ENCODE measurements around the gene RBX1.

RBX1 gene

GRCh38 chr22:40967111-40967760 lies 16.1 kb downstream of the RBX1 start:
- Histone ChIP-seq H3K4me2 (no peak overlapping the region), H3K9ac (no peak overlapping the region)
- TF ChIP-seq Cebpa-rat (IDR thresholded peaks at IDR 0.05): no peak

GRCh38 chr22:40972587-40972986 lies 21.4 kb downstream of the RBX1 start:
- H3K9me3 ChIP-seq: no peaks in the 10 kb centered on the region
- no peak overlapping the region for H3K4me3 ChIP-seq
- no peak overlapping the region for H3K9ac ChIP-seq
- H3K36me3 ChIP-seq: peaks cover 59% of the 10 kb centered on the region
- no peaks in the 10 kb centered on the region for H4K20me1 ChIP-seq
- no peak for TF ChIP-seq Cebpa-rat (IDR thresholded peaks at IDR 0.05)
- H3K4me1 ChIP-seq: no peaks in the 10 kb centered on the region
- no peak overlapping the region for H3K4me2 ChIP-seq
- H3K27me3 ChIP-seq: no peaks in the 10 kb centered on the region
- no peak overlapping the region for H3K27ac ChIP-seq

More at GRCh38 chr22:40967111-40967760, 16.1 kb downstream of the RBX1 start:
- Histone ChIP-seq H3K9me3 (no peaks in the 10 kb centered on the region), H3K27ac (0 out of 2 replicates have a peak overlapping the region, but pooled peaks have one; percentile 2), H3K36me3 (peaks cover 94% of the 10 kb centered on the region), H4K20me1 (peaks cover under 1% of the 10 kb centered on the region), H3K4me3 (no peak overlapping the region), H3K27me3 (no peaks in the 10 kb centered on the region), H3K4me1 (peaks cover 20% of the 10 kb centered on the region)

DNA sequence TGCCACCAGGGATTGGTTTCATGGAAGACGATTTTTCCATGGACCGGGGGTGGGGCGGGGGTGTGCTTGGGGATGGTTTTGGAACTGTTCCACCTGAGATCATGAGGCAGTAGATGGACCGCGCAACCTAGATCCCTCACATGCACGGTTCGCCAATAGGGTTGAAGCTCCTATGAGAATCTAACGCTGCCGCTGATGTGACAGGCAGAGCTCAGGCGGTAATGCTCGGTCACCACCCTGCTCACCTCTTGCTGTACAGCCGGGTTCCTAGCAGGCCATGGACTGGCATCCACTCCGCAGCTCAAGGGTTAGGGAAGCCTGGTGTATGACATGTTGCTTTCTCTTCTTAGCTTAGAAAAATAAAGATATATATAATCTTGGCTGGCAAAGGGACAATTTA lies 22.0 kb downstream of the RBX1 start:
- H3K9ac ChIP-seq: no peak overlapping the region

DNA sequence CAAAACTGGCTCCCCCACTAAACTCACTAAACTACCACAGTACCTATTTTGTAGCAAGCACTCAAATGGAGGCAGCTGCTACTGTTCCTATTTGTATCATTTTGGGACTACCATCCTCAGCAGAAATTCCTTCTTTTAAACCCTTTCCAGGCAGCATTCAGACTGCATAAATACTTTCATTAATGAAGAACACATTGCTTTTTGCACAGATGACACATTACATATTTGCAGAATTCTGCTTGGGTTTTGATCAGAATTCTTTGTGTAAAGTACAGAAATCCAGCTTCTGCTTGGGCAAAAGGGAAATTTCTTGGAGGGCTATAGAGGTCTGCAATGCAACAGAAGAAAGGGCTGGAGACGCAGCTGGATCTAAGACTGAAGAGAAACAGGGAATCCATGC lies 24.2 kb downstream of the RBX1 start:
- no peaks in the 10 kb centered on the region for H3K4me1 ChIP-seq
- no peak overlapping the region for H3K27ac ChIP-seq
- H3K4me2 ChIP-seq: no peak overlapping the region
- H3K9me3 ChIP-seq: no peaks in the 10 kb centered on the region
- H3K27me3 ChIP-seq: no peaks in the 10 kb centered on the region
- H3K9ac ChIP-seq: no peak overlapping the region
- TF ChIP-seq Cebpa-rat (IDR thresholded peaks at IDR 0.05): no peak
- H3K4me3 ChIP-seq: no peak overlapping the region
- H3K36me3 ChIP-seq: peaks cover 31% of the 10 kb centered on the region
- no peaks in the 10 kb centered on the region for H4K20me1 ChIP-seq

More for the DNA sequence above, 22.0 kb downstream of the RBX1 start:
- H3K4me1 ChIP-seq: no peaks in the 10 kb centered on the region
- no peaks in the 10 kb centered on the region for H4K20me1 ChIP-seq
- H3K9me3 ChIP-seq: no peaks in the 10 kb centered on the region
- no peak overlapping the region for H3K4me2 ChIP-seq
- H3K36me3 ChIP-seq: peaks cover 53% of the 10 kb centered on the region
- TF ChIP-seq Cebpa-rat (IDR thresholded peaks at IDR 0.05): no peak
- no peaks in the 10 kb centered on the region for H3K27me3 ChIP-seq
- no peak overlapping the region for H3K27ac ChIP-seq
- H3K4me3 ChIP-seq: no peak overlapping the region

GRCh38 chr22:40976866-40977700 lies 25.9 kb downstream of the RBX1 start:
- Histone ChIP-seq H3K36me3 (peaks cover 16% of the 10 kb centered on the region), H3K9me3 (no peaks in the 10 kb centered on the region), H3K4me2 (no peak overlapping the region), H3K27ac (no peak overlapping the region), H3K4me1 (peaks cover 3% of the 10 kb centered on the region), H4K20me1 (no peaks in the 10 kb centered on the region), H3K27me3 (no peaks in the 10 kb centered on the region), H3K9ac (no peak overlapping the region), H3K4me3 (no peak overlapping the region)
- no peak for TF ChIP-seq Cebpa-rat (IDR thresholded peaks at IDR 0.05)

- Histone ChIP-seq H4K20me1 (no peaks in the 10 kb centered on the region), H3K4me2 (no peak overlapping the region)
- no peak for TF ChIP-seq Cebpa-rat (IDR thresholded peaks at IDR 0.05)
Measured at GRCh38 chr22:40979198-40979597, 28.0 kb downstream of the RBX1 start.

GRCh38 chr22:40979871-40980270 lies 28.7 kb downstream of the RBX1 start:
- H3K27me3 ChIP-seq: no peaks in the 10 kb centered on the region
- no peak overlapping the region for H3K27ac ChIP-seq
- no peaks in the 10 kb centered on the region for H4K20me1 ChIP-seq
- peaks cover 18% of the 10 kb centered on the region for H3K4me1 ChIP-seq
- H3K4me2 ChIP-seq: no peak overlapping the region
- TF ChIP-seq Cebpa-rat (IDR thresholded peaks at IDR 0.05): no peak
- no peaks in the 10 kb centered on the region for H3K9me3 ChIP-seq
- H3K36me3 ChIP-seq: no peaks in the 10 kb centered on the region
- H3K4me3 ChIP-seq: no peak overlapping the region
- H3K9ac ChIP-seq: no peak overlapping the region

More at GRCh38 chr22:40979198-40979597, 28.0 kb downstream of the RBX1 start:
- H3K27ac ChIP-seq: no peak overlapping the region
- no peak overlapping the region for H3K4me3 ChIP-seq
- H3K36me3 ChIP-seq: no peaks in the 10 kb centered on the region
- no peaks in the 10 kb centered on the region for H3K9me3 ChIP-seq
- peaks cover 18% of the 10 kb centered on the region for H3K4me1 ChIP-seq
- no peak overlapping the region for H3K9ac ChIP-seq
- H3K27me3 ChIP-seq: no peaks in the 10 kb centered on the region

DNA sequence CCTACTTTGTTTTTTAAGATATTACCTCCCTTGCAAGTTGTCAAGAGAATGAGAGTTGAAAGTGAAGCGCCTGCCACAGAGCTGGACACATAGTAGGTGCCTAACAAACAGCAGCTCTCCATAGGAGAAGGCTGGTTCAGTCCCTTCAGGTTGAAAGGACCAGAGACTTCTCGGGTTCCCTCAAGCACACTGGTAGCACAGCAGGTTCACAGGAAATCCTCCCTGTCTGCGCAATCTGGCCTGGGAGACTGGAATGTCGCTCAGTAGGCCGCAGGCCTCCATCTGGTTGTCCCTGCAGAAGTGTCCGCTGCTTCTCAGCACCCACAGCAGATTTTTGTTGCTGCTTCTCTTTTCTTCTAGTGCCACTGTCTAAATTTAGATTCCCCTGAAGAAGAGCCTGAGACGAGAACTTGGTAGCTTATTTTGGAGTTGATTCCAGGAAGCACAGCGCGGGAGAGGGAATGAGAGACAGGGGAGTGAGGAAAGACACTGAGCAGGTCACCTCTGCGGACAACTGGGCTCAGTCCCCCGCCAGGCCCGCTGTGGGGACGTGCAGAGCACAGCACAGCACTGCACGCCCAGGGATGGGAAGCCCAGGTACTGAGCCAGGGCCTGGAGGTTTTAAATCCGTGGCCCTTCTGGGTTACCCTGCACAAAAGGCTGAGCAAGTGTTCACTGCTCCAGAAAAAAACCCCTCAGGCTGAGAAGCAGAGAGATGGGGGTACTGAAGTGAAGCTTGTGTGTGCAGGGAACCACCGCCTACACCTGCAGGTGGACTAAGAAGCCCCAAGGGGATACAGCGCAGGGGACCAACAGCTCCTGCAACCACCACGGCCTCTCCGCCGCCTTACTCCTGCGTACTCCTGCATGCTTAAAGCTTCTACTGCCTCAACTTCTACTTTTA lies 31.6 kb downstream of the RBX1 start:
- Histone ChIP-seq H3K4me3 (no peak overlapping the region), H3K27me3 (no peaks in the 10 kb centered on the region), H3K27ac (no peak overlapping the region; the same call in 1 of the 2 replicates), H3K4me2 (peak overlapping the region; percentile 65), H4K20me1 (no peaks in the 10 kb centered on the region), H3K4me1 (peaks cover 18% of the 10 kb centered on the region), H3K36me3 (no peaks in the 10 kb centered on the region), H3K9ac (peak overlapping the region; percentile 33; the same call in 1 of the 2 replicates), H3K9me3 (no peaks in the 10 kb centered on the region)
- TF ChIP-seq Cebpa-rat (IDR thresholded peaks at IDR 0.05): no peak

DNA sequence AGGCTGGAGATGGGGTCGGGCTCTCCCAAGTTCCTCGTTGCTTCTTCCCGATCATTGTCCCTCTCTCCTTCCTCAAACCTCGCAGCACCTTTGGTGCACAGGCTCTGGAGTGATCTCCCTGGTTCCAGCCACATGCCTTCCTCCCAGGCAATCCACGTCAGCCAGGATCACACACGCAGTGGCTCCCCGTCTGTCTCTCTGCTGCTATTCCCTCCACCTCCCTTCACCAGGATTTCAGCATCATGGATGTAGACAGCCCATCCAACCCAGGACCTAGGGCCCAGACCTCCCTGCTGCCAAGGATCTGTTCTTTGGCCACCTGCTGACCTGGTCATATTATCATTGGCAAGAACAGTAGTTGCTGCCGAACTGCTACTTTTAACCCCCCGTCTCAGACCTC lies 40.1 kb downstream of the RBX1 start:
- no peaks in the 10 kb centered on the region for H3K36me3 ChIP-seq
- no peaks in the 10 kb centered on the region for H3K9me3 ChIP-seq
- no peaks in the 10 kb centered on the region for H4K20me1 ChIP-seq
- no peak overlapping the region for H3K9ac ChIP-seq
- no peaks in the 10 kb centered on the region for H3K27me3 ChIP-seq
- no peak overlapping the region for H3K27ac ChIP-seq
- no peaks in the 10 kb centered on the region for H3K4me1 ChIP-seq
- no peak overlapping the region for H3K4me3 ChIP-seq
- H3K4me2 ChIP-seq: no peak overlapping the region
- no peak for TF ChIP-seq Cebpa-rat (IDR thresholded peaks at IDR 0.05)
